Ovary (tissue), 9 donors: ENCODE measurements around the gene PLEKHG2. TPM values are rescaled to one million over a fixed set of nuclear protein-coding genes. Genes with fewer than 3 reads are reported as not detected.
A peak's percentile ranks its signal among the peaks of the same experiment; 100 is the strongest.

Experiments
- DNase-seq, 5 donors: peaks; one replicate each; pipeline ENCODE4 v3.0.0-alpha.2; 2019 to 2020
- H3K27ac ChIP-seq, 2 donors: fragments of 200-600 bp; one replicate each; pipeline versions ENCODE4 v1.5.1 to v1.8.0; 2019 to 2022
- H3K27me3 ChIP-seq: fragments of 200-600 bp; one replicate; pipeline ENCODE4 v1.8.0; 2022
- H3K36me3 ChIP-seq: fragments of 200-600 bp; sonication (generic); one replicate; pipeline ENCODE4 v1.5.1; 2019
- H3K4me1 ChIP-seq: one replicate; pipeline ENCODE4 v1.8.1; 2013; ENCODE audit warnings: mild to moderate bottlenecking, moderate library complexity; ENCODE audit not compliant: insufficient read depth
- H3K4me3 ChIP-seq: fragments of 200-600 bp; sonication (generic); one replicate; pipeline ENCODE4 v1.5.1; 2017
- H3K9me3 ChIP-seq, 2 donors: fragments of 200-600 bp in 1 of 2; sonication (generic) in 1 of 2; one replicate each; pipeline versions ENCODE4 v1.5.1 to v1.8.1; 2013 to 2019; ENCODE audit warnings: mild to moderate bottlenecking in 1 of 2, moderate library complexity in 1 of 2
- EP300 ChIP-seq: sonication (generic); formaldehyde crosslinking; IDR thresholded peaks from one replicate; pipeline ENCODE4 v1.6.1; 2017; ENCODE audit warnings: antibody characterized with exemption
- POLR2A ChIP-seq: fragments of 450-650 bp; IDR thresholded peaks from one replicate; pipeline ENCODE4 v1.6.1; 2017; ENCODE audit warnings: antibody characterized with exemption, mild to moderate bottlenecking, moderate library complexity
- WGBS, 3 donors: extraction: QIAGEN DNeasy Blood & Tissue Kit in 1 of 3; methylation state at CpG; one replicate each; pipeline versions ENCODE4 v1.1.5 to v1.1.7; 2013 to 2017; 5-methylcytosine and 5-hydroxymethylcytosine counted together
- intact Hi-C, 4 donors: fragments of 100-400 bp; cut with DNase I; formaldehyde crosslinking; loops; one replicate each; pipeline versions ENCODE4 v1.11.0 to v1.15.1; 2022 to 2023
- polyA plus RNA-seq, 2 donors: library from polyadenylated mRNA; stranded (reverse); fragments of 200-250 nt in 1 of 2; fragments of 350-450 nt in 1 of 2; fragmentation: Illumina TruSeq in 1 of 2; extraction: RNeasy Lipid Tissue Mini Kit (QIAGEN cat#74804) in 1 of 2; gene quantifications; one replicate each; pipeline ENCODE4 v1.2.3, GENCODE V29; 2013 to 2014
- total RNA-seq, 7 donors: library from RNA; depleted of rRNA in 2 of 7; stranded (reverse); fragments of >200 nt in 2 of 7; fragmentation: NEBNext Ultra II Directional in 3 of 7; extraction: Animal tissue kit (Norgen Biotek cat#: 25700) in 3 of 7; gene quantifications; one replicate each; pipeline versions ENCODE4 v1.1.0 to v1.2.4, GENCODE V29; 2016 to 2023
- TF ChIP-seq, protein P1 (sequence below), 3 donors: fragments of 450-650 bp in 2 of 3; fragments of 200-600 bp in 1 of 3; IDR thresholded peaks; one replicate each; pipeline versions ENCODE4 v1.5.1 to v1.8.0; 2016 to 2022; ENCODE audit warnings: antibody characterized with exemption in 3 of 3, mild to moderate bottlenecking in 1 of 3
- donor health status: DM: no; HTN: no; CAD: no; lungs with moderate emphysema.
- donor health status: DM: no; HTN: no; CAD: no.
- donor health status: Bipolar disorder and iron deficiency.
- donor health status: DM: yes; HTN: yes; CAD: no.
- donor health status: DM: no; HTN: no; CAD: no.
- donor health status: DM: yes; HTN: yes; CAD: no.

Gene PLEKHG2
- total and polyA plus RNA-seq, 9 donors: 8.6 to 68.0 (median 26.6) TPM

DNA sequence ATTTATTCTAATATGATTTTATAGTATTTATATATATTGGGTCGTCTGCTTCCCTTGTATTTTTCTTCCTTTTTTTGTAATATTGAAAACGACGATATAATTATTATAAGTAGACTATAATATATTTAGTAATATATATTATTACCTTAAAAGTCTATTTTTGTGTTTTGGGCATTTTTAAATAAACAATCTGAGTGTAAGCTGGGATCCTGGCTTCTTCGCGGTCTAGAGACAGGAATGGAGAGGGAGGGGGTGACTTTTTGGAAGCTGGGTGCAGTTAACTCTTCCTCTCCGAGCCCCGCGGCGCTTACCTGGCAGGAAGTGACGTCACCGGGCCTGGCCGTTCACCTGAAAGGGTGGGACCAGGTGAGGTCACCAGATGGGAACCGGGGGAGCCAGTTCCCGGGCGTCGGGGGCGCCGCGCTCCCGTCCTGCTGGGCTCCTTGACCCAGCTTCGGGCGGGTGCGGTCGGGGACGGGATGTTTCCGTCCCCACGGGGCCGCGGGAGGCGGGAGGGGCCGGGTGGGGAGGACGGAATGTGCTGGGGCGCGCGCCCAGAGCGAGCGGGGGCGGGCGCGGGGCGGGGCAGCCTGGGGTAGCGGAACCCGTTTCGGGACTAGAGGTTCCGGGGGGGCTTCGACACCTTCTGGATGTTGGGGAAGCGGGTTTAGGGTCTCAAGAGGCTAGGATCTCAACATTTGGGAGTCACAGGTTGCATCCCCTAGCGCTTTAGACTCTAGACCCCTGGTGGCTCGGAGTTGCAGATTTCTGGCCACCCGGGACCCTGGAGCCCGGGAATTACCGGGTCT lies 3.1 kb upstream of the PLEKHG2 start:
- peak; percentile 91 to 96 (median 93) for DNase-seq
- Histone ChIP-seq H3K27ac (peak overlapping the region; percentile 87 to 98), H3K36me3 (no peaks in the 10 kb centered on the region), H3K9me3 (no peaks in the 10 kb centered on the region), H3K4me3 (peak overlapping the region; percentile 97), H3K4me1 (peaks cover 8% of the 10 kb centered on the region), H3K27me3 (no peaks in the 10 kb centered on the region)
- intact Hi-C loops: no loop called here
- 0 to 1% (median 1%) methylated on average over 26 to 52 of the region's 52 CpGs for WGBS, 3 donors
- TF ChIP-seq POLR2A (peak; percentile 71), EP300 (peak; percentile 84)
- TF ChIP-seq, protein P1, sequence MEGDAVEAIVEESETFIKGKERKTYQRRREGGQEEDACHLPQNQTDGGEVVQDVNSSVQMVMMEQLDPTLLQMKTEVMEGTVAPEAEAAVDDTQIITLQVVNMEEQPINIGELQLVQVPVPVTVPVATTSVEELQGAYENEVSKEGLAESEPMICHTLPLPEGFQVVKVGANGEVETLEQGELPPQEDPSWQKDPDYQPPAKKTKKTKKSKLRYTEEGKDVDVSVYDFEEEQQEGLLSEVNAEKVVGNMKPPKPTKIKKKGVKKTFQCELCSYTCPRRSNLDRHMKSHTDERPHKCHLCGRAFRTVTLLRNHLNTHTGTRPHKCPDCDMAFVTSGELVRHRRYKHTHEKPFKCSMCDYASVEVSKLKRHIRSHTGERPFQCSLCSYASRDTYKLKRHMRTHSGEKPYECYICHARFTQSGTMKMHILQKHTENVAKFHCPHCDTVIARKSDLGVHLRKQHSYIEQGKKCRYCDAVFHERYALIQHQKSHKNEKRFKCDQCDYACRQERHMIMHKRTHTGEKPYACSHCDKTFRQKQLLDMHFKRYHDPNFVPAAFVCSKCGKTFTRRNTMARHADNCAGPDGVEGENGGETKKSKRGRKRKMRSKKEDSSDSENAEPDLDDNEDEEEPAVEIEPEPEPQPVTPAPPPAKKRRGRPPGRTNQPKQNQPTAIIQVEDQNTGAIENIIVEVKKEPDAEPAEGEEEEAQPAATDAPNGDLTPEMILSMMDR (IDR thresholded peaks at IDR 0.05): no peak

GRCh38 chr19:39410017-39410830 lies 2.2 kb upstream of the PLEKHG2 start:
- Histone ChIP-seq H3K4me3 (peak overlapping the region; percentile 97), H3K4me1 (peaks cover 16% of the 10 kb centered on the region), H3K27ac (peak overlapping the region; percentile 87 to 98), H3K27me3 (no peaks in the 10 kb centered on the region), H3K9me3 (no peaks in the 10 kb centered on the region), H3K36me3 (no peaks in the 10 kb centered on the region)
- 2% methylated on average over 35 of the region's 35 CpGs for WGBS, 3 donors
- intact Hi-C loops: no loop called here
- DNase-seq: peak; percentile 83 to 93 (median 89)
- TF ChIP-seq, protein P1 (IDR thresholded peaks at IDR 0.05): peak in 1 of 3 donors; percentile 25
- peak; percentile 32 for TF ChIP-seq POLR2A
- no peak for TF ChIP-seq EP300

DNA sequence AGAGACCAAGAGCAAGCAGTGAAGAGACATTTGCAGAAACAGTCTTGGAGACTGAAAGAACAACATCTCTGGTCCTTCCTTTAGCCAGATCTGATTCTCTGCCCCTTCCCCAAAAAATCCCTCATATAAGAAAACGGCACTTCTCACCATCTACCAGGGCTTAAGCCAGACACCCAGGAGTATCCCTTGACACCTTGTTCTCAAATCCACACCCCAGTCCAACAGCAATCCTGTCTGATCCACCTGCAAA lies 1.7 kb upstream of the PLEKHG2 start:
- Histone ChIP-seq H3K27me3 (no peaks in the 10 kb centered on the region), H3K4me3 (peak overlapping the region; percentile 97), H3K36me3 (no peaks in the 10 kb centered on the region), H3K9me3 (no peaks in the 10 kb centered on the region), H3K27ac (peak overlapping the region; percentile 87 to 98), H3K4me1 (peaks cover 21% of the 10 kb centered on the region)
- intact Hi-C loops: no loop called here
- TF ChIP-seq POLR2A (no peak), EP300 (no peak)
- TF ChIP-seq, protein P1 (IDR thresholded peaks at IDR 0.05): no peak
- DNase-seq: no peak
- WGBS, 3 donors: 39 to 57% (median 42%) methylated on average over 1 of the region's 1 CpG

DNA sequence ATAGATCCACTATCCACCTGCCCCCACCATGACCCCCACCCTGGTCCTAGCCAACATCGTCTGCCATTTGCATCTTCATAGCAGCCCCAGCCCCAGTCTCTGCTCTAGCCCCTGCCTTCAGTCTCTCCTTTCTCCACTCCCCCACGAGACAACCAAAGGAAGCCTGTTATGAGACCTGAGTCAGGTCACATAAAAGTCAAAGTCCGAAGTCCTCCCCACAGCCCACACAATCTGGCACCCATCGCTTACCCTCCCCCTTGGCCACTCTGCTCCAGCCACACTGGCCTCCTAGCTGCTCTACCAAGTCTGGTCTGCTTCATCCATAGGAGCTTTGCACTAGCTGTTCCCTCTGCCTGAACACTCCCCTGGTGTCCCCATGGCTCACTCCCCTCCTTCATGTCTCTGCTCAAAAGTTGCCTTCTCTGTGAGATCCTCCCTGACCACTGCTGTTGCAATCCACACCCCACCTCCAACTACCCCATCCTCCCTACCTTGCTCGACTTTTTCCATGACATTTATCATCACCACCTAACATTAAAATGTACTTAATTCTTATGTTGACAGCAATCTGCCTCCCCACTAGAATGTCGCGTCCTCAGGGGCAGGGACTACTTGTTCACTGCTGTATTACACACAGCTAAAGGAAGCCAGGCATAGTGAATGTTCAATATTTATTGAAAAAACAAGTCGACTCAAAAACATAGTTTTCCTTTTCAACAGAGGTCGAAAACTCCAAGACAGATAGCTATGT lies 1.2 kb upstream of the PLEKHG2 start:
- Histone ChIP-seq H3K4me3 (peak overlapping the region; percentile 97), H3K27ac (peak overlapping the region; percentile 87 to 98), H3K9me3 (no peaks in the 10 kb centered on the region), H3K36me3 (no peaks in the 10 kb centered on the region), H3K4me1 (peaks cover 24% of the 10 kb centered on the region), H3K27me3 (no peaks in the 10 kb centered on the region)
- DNase-seq: peak in 3 of 5 donors; percentile 65 to 78 (median 65)
- TF ChIP-seq EP300: no peak
- peak; percentile 61 for TF ChIP-seq POLR2A
- TF ChIP-seq, protein P1 (IDR thresholded peaks at IDR 0.05): peak in 1 of 3 donors; percentile 8
- 10 to 12% (median 11%) methylated on average over 9 of the region's 9 CpGs for WGBS, 3 donors
- intact Hi-C loops: no loop called here
